ENCODE data around the gene GPS1. TPM values are rescaled to one million over a fixed set of nuclear protein-coding genes. Genes with fewer than 3 reads are reported as not detected.

The GPS1 gene
- total RNA-seq, 4 donors from 2014 or later = 76.0 to 326 (median 85.6) TPM

DNA sequence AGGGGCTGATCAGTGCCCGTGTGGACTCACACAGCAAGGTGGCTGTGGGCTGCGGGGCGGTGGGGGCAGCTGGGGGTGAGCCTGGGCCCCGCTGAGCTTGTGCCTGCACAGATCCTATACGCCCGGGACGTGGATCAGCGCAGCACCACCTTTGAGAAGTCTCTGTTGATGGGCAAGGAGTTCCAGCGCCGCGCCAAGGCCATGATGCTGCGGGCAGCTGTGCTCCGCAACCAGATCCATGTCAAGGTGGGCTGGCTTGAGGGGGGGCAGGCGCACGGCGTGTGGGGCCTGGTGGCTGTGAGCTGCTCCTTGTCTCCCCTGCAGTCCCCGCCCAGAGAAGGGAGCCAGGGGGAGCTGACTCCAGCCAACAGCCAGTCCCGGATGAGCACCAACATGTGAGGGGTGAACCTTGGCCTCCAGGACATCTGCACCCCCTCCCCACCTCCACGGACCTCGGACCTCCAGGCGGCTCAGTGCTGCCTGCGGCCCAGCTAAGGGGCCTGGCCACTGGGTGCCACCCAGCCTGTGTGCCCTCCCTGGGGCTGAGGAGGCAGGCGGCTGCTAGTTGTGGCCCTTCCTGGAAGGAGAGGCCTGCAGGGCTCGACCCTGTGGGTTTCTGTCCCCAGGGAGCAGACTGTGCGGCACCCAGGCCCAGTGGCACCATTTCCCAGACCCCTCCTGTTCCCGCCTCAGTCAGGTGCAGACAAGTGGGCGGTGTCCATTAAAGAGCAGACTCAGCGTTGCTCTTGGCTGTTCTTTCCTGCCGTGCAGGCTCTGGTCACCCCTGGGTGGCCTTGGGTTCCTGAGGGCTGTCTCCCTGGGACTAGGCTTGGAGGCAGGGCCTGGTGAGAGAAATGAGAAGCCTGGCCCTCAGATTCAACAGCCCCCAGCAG, 5.3 kb downstream of the GPS1 start:
- intact Hi-C loops (cut with DNase I; ENCODE audit: low total_unique reads) = no loop called here
- Histone ChIP-seq H3K27ac (no peak overlapping the region), H3K36me3 (no peaks in the 10 kb centered on the region), H3K27me3 (no peaks in the 10 kb centered on the region), H3K9me3 (no peaks in the 10 kb centered on the region), H3K4me3 (no peak overlapping the region), H3K4me1 (peaks cover 0 to 17% of the 10 kb centered on the region in 2 donors)
- TF ChIP-seq, protein P1, sequence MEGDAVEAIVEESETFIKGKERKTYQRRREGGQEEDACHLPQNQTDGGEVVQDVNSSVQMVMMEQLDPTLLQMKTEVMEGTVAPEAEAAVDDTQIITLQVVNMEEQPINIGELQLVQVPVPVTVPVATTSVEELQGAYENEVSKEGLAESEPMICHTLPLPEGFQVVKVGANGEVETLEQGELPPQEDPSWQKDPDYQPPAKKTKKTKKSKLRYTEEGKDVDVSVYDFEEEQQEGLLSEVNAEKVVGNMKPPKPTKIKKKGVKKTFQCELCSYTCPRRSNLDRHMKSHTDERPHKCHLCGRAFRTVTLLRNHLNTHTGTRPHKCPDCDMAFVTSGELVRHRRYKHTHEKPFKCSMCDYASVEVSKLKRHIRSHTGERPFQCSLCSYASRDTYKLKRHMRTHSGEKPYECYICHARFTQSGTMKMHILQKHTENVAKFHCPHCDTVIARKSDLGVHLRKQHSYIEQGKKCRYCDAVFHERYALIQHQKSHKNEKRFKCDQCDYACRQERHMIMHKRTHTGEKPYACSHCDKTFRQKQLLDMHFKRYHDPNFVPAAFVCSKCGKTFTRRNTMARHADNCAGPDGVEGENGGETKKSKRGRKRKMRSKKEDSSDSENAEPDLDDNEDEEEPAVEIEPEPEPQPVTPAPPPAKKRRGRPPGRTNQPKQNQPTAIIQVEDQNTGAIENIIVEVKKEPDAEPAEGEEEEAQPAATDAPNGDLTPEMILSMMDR (IDR thresholded peaks at IDR 0.05) = no peak
- no peak for TF ChIP-seq POLR2A (IDR thresholded peaks at IDR 0.05)
- DNase-seq = no peak

DNA sequence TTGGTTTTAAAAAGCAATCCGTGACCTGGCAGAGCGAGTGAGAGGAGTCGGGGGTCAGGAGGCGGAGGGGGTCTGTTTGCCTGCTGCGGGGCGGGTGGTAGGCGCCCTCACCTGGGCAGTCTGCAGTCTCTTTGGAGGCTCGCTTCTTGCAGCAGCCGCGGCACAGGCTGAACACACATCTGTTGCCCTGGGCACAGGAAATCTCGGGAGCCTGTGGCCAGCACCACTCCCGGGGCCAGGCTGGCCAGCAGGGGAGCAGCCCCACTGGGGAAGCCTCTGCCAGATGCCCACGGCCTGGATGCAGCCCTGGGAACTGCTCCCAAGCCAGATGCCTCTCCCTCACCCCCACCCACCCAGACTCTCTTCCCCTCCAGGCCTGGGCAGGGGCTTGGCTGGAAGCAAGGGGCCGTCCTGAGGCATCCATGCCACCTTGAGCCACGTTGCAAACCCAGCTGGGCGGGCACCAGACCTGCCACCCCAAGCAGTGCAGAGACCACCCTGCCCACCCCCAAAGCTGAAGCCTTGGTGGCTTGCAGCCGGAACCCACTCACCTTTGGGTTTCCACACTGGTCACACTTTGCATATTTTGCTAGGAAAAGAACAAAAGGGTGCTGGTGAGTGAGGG, 6.6 kb downstream of the GPS1 start:
- Histone ChIP-seq H3K27ac (no peak overlapping the region), H3K9me3 (no peaks in the 10 kb centered on the region), H3K4me3 (no peak overlapping the region), H3K4me1 (peaks cover 0 to 7% of the 10 kb centered on the region in 2 donors), H3K36me3 (no peaks in the 10 kb centered on the region), H3K27me3 (no peaks in the 10 kb centered on the region)
- intact Hi-C loops (cut with DNase I; ENCODE audit: low total_unique reads) = no loop called here
- TF ChIP-seq POLR2A (IDR thresholded peaks at IDR 0.05) = no peak
- no peak for DNase-seq

DNA sequence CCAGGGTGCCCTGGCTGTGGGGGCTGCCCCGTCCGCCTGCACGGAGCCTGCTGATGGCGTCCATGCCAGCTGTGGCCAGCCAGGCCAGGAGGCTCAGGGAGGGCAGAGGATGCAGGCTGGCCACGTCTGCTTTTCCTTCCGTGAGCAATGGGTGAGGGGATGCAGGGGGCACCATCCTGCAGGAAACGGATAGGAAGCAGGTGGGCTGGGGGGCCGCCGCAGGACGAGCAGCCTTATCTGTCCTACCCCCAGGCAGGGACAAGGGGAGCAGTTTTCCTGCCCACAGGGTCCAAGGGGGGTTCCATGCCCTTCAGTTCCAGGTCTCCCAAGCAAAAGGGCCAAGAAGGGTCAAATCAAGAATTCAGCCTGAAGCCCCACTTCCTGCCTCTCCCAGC, 7.2 kb downstream of the GPS1 start:
- TF ChIP-seq, protein P1 (IDR thresholded peaks at IDR 0.05) = no peak
- no peak for TF ChIP-seq POLR2A (IDR thresholded peaks at IDR 0.05)

DNA sequence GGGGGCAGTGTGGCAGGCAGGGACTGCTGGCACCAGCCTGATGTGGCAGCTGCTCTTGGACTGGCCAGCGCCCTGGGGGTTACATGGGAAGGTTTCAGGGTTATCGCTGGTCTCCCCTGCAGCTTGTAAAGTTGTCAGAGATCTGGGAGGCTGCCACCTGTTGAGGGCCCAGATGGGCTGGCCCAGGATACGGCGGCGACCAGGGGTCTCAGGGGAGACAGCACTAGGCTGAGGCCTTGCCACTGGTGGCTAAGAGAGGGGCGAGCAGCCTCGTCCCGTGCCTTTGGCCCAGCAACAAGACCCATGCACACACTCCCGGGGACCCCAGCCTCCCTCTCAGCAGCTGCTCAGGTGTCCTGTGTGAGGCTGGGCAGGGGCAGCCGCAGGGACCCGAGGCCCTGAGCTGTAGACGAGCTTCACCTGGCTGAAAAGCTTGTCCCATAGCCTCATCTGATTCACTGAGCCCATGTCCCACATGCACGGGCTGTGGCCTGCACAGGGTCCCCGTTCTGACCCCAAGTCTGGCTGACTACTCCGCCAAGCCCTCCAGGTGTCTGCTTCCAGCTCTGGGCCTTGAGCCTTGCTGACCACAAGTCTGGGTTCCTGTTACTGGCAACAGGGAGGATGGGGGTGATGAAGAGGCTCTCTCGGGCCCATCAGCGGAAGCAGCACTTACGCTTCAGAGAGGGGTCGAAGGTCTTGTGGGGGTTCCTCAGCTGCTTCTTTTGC, 7.7 kb downstream of the GPS1 start:
- Histone ChIP-seq H3K27ac (no peak overlapping the region), H3K27me3 (no peaks in the 10 kb centered on the region), H3K9me3 (no peaks in the 10 kb centered on the region), H3K4me1 (peaks cover 0 to 6% of the 10 kb centered on the region in 2 donors), H3K4me3 (no peak overlapping the region), H3K36me3 (no peaks in the 10 kb centered on the region)
- DNase-seq = no peak
- intact Hi-C loops (cut with DNase I; ENCODE audit: low total_unique reads) = no loop called here
- TF ChIP-seq, protein P1 (IDR thresholded peaks at IDR 0.05) = no peak
- TF ChIP-seq POLR2A (IDR thresholded peaks at IDR 0.05) = no peak

More for the DNA sequence above, 7.2 kb downstream of the GPS1 start:
- DNase-seq = no peak
- no peak overlapping the region for H3K4me3 ChIP-seq
- intact Hi-C loops (cut with DNase I; ENCODE audit: low total_unique reads) = no loop called here
- H3K27ac ChIP-seq = no peak overlapping the region
- H3K9me3 ChIP-seq = no peaks in the 10 kb centered on the region
- peaks cover 0 to 2% of the 10 kb centered on the region in 2 donors for H3K4me1 ChIP-seq
- H3K36me3 ChIP-seq = no peaks in the 10 kb centered on the region
- H3K27me3 ChIP-seq = no peaks in the 10 kb centered on the region

DNA sequence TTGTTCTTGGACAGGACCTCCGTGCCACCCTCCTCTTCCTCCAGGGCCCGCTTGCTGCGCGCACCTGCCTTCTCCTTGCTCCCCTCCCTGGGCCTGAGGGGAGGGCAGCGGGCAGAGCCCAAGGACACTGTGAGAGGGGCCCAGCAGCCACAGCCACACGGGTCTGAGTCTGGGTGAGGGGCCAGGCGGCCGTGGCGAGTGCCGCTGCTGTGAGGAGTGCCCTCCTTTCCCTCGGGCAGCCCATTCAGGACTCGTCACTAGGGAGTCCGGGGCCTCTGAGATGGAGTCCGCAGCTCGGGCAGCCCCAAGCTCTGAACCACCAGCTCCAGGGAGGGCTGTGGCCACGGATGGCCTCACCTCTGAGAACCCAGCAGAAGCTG, 8.3 kb downstream of the GPS1 start:
- no peaks in the 10 kb centered on the region for H3K27me3 ChIP-seq
- no peaks in the 10 kb centered on the region for H3K9me3 ChIP-seq
- DNase-seq = no peak
- no peak overlapping the region for H3K4me3 ChIP-seq
- H3K4me1 ChIP-seq = peaks cover 0 to 10% of the 10 kb centered on the region in 2 donors
- H3K27ac ChIP-seq = no peak overlapping the region
- TF ChIP-seq POLR2A (IDR thresholded peaks at IDR 0.05) = no peak
- TF ChIP-seq, protein P1 (IDR thresholded peaks at IDR 0.05) = no peak
- intact Hi-C loops (cut with DNase I; ENCODE audit: low total_unique reads) = no loop called here
- H3K36me3 ChIP-seq = no peaks in the 10 kb centered on the region

Data from uterus (tissue), 4 donors.